ENCODE measurements around the gene DCD.
"Not testable (repeated sequence)": the region's sequence is repeated elsewhere in the genome, so short reads cannot be mapped to it uniquely, and the experiment has no call there.

DCD gene, protein sequence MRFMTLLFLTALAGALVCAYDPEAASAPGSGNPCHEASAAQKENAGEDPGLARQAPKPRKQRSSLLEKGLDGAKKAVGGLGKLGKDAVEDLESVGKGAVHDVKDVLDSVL

DNA sequence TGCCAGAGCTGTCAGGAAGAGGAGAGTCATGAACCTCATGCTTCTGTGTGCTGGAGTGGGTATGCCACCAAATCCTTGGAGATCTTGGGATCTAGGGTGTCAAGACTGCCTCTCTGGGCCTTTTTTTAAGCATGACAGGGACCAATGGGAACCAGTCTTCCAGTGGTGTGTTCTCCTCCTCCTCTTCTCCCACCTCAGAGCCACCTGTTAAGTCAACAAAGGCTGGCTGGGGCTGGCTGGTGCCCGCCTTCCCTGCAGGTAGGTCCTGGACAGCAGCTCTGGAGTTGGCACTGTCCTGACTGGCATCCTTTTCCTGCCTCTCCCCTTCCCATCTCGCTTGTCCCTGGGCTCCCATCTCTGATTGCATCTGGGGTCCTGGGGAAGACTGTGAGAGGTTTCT lies at the start of gene DCD:
TSS of gene DCD (minus strand) at position 101 of the 400 bp plus-strand sequence. CDS start at position 39, 62 bp downstream.
- Mint-ChIP-seq H3K4me1 (ENCODE audit: low read depth) (no peaks in the 10 kb centered on the region), H3K9me3 (no peaks in the 10 kb centered on the region), H3K27ac (no peak within 1 kb of the TSS), H3K36me3 (ENCODE audit: low read depth) (no peaks in the 10 kb centered on the region), H3K4me3 (no peak within 1 kb of the TSS), H3K27me3 (peaks cover 28% of the 10 kb centered on the region)
- intact Hi-C loops (cut with micrococcal nuclease) = no loop called here

DNA sequence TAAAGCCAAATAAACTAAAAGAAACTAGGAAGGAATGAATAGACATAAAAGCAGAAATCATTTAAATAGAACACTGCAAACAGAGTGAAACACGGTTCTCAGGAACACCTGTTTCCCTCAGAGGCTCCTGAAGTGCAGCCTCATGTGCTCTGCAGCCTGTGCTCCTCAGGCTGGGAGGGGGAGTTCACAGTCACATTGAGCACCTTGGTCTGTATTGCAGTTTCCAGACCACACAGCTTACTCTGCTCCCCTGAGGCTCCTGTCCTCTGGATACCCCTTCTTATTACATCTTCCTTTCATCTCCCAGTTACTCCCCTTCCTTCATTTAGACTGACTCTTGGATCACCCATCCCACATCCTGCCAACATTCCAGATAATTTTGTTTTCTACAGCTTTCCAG lies 49.7 kb upstream of the DCD start:
- peaks cover 6% of the 10 kb centered on the region for H3K27me3 Mint-ChIP-seq
- H3K4me3 Mint-ChIP-seq = no peak overlapping the region
- no peak overlapping the region for H3K27ac Mint-ChIP-seq

DNA sequence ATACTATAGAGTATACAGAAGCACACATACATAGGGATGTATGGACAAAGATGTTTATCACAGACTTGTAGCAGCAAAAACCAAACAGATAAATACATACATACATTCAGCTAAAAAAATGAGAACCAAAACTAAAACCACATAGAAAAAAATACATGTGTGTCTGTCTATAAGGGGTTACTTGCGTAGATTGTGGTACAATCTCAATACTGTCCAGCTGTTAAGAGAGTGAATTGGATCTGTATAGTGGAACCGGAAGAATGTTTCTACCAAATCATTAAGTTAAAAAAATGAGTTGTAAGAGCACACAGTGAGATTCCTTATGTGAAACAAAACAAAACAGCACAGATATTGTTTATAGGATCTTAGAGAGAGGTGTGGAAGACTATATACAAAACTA lies 44.2 kb upstream of the DCD start:
- Mint-ChIP-seq H3K27me3 (peaks cover 10% of the 10 kb centered on the region), H3K4me1 (ENCODE audit: low read depth) (no peaks in the 10 kb centered on the region), H3K27ac (no peak overlapping the region), H3K4me3 (no peak overlapping the region), H3K36me3 (ENCODE audit: low read depth) (no peaks in the 10 kb centered on the region), H3K9me3 (no peaks in the 10 kb centered on the region)
- intact Hi-C loops (cut with micrococcal nuclease) = no loop called here

More for the DNA sequence above, 49.7 kb upstream of the DCD start:
- Mint-ChIP-seq H3K36me3 (ENCODE audit: low read depth) (no peaks in the 10 kb centered on the region), H3K4me1 (ENCODE audit: low read depth) (no peaks in the 10 kb centered on the region), H3K9me3 (no peaks in the 10 kb centered on the region)
- intact Hi-C loops (cut with micrococcal nuclease) = no loop called here

DNA sequence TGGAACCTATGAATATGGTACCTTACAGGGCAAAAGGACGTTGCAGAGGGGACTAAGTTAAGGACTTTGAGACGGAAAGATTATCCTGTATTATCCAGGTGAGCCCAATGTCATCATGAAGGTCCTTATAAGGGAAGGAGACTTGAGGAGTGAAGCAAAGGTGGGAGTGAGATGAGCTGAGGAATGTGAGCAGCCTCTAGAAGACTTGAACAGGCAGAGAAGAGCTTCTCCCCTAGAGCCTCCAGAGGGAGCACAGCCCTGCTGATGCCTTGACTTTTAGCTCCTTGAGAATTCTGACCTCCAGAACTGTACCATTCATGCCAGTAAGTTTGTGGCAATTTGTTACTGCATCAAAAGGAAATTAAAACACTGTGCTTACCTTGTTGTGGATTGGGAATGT lies 41.8 kb upstream of the DCD start:
- H3K9me3 Mint-ChIP-seq = no peaks in the 10 kb centered on the region
- intact Hi-C loops (cut with micrococcal nuclease) = no loop called here
- peaks cover 16% of the 10 kb centered on the region for H3K27me3 Mint-ChIP-seq
- H3K36me3 Mint-ChIP-seq (ENCODE audit: low read depth) = no peaks in the 10 kb centered on the region
- no peak overlapping the region for H3K27ac Mint-ChIP-seq
- H3K4me3 Mint-ChIP-seq = no peak overlapping the region
- H3K4me1 Mint-ChIP-seq (ENCODE audit: low read depth) = no peaks in the 10 kb centered on the region

DNA sequence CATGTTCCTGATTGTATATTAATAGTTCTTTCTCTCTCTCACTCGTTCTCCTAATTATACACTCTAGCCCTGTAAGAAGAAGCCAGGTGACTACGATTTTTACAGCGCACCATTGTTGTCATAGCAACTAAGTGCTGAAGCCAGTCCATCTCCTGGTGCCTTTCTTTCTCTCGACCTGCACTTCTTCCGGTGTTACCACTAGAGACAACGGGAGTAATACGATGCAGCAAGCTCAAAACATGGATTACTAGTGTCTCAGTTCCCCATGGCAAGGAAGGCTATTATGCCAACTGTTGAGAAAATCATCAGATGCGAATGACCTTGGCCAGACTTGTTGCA lies 40.8 kb upstream of the DCD start:
- no peaks in the 10 kb centered on the region for H3K4me1 Mint-ChIP-seq (ENCODE audit: low read depth)
- H3K9me3 Mint-ChIP-seq = no peaks in the 10 kb centered on the region
- no peak overlapping the region for H3K27ac Mint-ChIP-seq
- no peak overlapping the region for H3K4me3 Mint-ChIP-seq
- intact Hi-C loops (cut with micrococcal nuclease) = no loop called here
- H3K36me3 Mint-ChIP-seq (ENCODE audit: low read depth) = no peaks in the 10 kb centered on the region
- peaks cover 26% of the 10 kb centered on the region for H3K27me3 Mint-ChIP-seq

DNA sequence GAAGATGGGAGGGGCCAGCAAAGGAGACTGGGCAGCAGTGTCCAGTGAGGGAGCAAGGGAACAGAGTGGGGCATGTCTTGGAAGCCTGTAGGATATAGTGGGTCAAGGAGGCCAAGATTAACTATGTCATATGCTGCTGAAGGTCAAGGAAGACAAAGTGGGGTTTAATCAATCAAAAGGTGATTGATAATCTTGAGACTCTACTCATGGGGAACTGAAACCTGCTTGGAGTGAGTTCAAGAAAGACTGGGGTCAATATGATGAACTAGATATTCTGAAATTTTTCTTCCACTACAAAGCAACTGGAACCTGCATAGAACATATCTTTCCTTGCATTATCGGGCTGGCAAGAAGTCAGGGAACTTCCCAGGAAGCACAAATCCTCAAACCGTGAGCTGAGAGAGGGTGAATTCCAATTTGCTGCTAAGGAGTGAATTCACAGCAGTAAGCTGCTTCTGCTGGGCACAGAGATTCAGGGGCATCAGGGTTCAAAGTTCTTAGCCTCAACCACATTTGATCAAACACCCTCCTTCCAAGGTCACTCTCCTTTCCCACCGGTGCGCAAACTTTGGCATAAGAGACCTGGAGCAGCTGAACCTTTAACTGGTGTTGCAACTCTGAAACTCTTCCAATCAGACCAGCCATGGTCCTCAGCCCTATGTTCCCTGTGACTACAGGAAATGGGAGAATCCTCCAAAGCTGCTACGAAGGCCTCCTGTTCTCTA lies 40.3 kb upstream of the DCD start:
- Mint-ChIP-seq H3K36me3 (ENCODE audit: low read depth) (no peaks in the 10 kb centered on the region), H3K4me1 (ENCODE audit: low read depth) (no peaks in the 10 kb centered on the region), H3K9me3 (no peaks in the 10 kb centered on the region), H3K4me3 (no peak overlapping the region), H3K27me3 (peaks cover 30% of the 10 kb centered on the region), H3K27ac (no peak overlapping the region)
- intact Hi-C loops (cut with micrococcal nuclease) = no loop called here

DNA sequence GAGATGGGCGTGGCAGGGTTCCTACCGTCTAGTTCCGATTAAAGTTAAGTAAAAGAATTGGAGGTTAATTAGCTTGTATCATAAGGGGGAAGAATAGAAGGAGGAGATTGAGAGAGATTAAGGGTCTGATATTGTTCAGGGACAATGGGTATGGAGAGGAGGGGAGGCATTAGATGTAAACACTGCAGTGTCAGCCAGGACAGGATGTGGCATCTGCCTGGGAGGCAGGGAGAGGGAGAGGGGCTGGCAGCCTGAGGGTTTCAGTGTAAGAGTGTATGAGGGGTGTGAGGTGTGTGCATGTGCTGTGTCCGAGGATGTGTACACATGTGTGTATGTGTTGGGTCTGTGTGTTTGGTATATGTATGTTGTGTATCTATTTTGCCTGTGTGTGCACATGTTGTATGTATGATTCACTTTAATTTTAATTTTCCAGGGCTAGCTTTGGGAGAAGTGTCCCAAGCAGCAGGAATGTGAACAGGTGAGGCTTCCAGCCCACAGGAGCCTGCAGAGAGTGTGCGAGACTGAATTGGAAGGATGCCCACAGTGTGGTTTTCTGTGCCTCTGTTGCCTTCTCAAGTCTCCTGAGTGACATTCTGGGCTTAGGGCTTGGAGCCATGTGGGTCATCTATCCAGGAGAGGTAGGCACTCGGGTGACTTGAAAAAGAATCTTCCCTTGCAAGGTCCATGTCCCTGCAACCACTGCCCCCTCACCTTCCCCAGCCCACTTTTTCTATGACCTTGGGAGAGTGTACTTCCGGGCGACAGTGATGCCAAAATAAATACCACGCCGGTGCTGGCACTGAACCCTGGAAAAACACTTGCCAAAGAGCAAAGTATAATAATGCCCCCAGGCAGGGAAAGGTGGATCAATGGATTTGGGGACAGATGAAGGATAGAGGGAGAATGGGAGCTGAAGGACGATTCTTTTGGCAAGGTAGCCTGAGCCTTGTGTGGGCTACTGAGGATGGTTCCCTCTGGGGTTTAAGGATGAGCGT lies 36.8 kb upstream of the DCD start:
- intact Hi-C loops (cut with micrococcal nuclease) = no loop called here
- Mint-ChIP-seq H3K27ac (no peak overlapping the region), H3K27me3 (peaks cover 39% of the 10 kb centered on the region), H3K4me3 (no peak overlapping the region), H3K9me3 (no peaks in the 10 kb centered on the region), H3K36me3 (ENCODE audit: low read depth) (no peaks in the 10 kb centered on the region), H3K4me1 (ENCODE audit: low read depth) (no peaks in the 10 kb centered on the region)

DNA sequence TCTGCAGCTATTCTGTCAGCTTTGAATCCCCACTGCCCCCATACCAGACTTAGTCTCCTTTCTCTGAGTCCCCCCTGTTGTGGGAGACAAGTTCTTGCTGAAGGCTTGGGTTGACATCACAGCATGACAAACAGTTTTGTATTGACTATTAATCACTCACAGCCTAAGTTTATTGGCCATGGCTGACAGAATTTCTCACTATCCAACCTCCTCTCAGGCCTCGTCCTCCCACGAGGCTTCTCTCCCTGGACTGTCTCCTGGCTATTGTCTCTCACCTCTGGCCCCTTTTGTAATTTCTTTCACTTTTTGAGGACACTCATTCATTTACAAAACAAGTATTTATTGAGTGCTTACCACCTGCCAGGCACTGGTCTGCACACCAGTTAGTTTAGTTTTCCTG lies 35.2 kb upstream of the DCD start:
- Mint-ChIP-seq H3K9me3 (no peaks in the 10 kb centered on the region), H3K4me3 (no peak overlapping the region), H3K4me1 (ENCODE audit: low read depth) (no peaks in the 10 kb centered on the region), H3K27me3 (peaks cover 38% of the 10 kb centered on the region), H3K36me3 (ENCODE audit: low read depth) (no peaks in the 10 kb centered on the region), H3K27ac (no peak overlapping the region)
- intact Hi-C loops (cut with micrococcal nuclease) = no loop called here

DNA sequence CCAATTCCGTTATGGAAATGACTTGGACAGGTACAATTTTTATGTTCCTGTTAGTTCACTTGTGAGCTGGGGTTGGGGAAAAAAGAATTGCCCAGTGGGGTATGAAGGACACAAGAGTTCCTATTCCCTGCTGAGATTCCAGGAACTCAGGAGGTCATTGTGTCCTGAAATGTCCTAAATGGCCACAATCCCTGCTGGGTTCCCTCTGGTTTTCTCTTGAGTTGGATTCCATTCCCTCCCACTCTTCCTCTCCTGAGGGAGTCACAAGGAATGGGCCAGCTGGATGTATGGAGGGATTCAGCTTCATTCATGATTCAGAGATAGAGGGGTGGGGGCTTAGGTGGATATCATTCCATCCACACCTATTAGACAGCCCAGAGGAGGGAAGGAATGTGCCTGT lies 34.5 kb upstream of the DCD start:
- intact Hi-C loops (cut with micrococcal nuclease) = no loop called here
- H3K27me3 Mint-ChIP-seq = peaks cover 37% of the 10 kb centered on the region
- no peaks in the 10 kb centered on the region for H3K4me1 Mint-ChIP-seq (ENCODE audit: low read depth)
- no peak overlapping the region for H3K27ac Mint-ChIP-seq
- H3K9me3 Mint-ChIP-seq = no peaks in the 10 kb centered on the region
- H3K4me3 Mint-ChIP-seq = no peak overlapping the region
- H3K36me3 Mint-ChIP-seq (ENCODE audit: low read depth) = no peaks in the 10 kb centered on the region

DNA sequence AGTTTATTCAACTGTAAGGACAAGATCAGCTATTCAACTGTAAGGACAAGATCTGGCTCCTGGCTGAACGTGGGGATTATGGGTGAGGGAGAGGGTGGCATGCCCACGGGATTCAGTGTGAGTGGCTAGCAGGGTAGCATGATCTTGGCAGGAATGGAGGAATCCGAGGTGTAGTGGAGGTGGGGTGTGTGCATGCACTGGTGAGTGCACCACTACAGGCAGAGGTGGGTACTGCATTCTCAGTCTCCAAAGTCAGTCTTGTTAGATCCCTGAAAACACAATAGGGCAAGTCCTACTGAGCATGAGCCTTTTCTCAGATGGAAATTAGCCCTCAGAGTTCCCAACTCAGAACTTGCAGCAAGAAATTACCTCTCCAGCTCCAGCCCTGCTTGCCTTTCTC lies 32.2 kb upstream of the DCD start:
- no peak overlapping the region for H3K4me3 Mint-ChIP-seq
- intact Hi-C loops (cut with micrococcal nuclease) = no loop called here
- peaks cover 34% of the 10 kb centered on the region for H3K27me3 Mint-ChIP-seq
- H3K36me3 Mint-ChIP-seq (ENCODE audit: low read depth) = no peaks in the 10 kb centered on the region
- no peaks in the 10 kb centered on the region for H3K4me1 Mint-ChIP-seq (ENCODE audit: low read depth)
- H3K9me3 Mint-ChIP-seq = no peaks in the 10 kb centered on the region
- H3K27ac Mint-ChIP-seq = no peak overlapping the region

DNA sequence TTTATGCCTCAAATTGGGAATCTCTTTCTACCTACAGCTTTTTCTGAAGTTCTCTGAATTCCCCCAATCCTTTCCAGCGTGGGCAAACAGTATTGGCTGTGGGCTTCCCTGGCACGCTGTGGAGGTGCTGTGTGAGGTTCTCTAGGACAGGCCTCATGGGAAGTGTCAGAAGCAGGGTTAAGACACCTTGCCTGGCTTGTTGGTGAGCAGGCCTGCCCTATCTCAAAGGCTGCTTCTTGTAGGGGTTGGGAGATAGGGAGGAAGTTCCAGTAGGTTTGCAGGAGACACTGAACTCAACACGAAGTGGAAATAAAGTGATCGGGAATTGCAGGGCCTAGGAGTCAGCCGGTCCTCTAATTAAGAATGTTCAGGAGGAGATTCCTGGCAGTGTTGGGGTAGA lies 30.0 kb upstream of the DCD start:
- H3K27me3 Mint-ChIP-seq = peaks cover 16% of the 10 kb centered on the region

DNA sequence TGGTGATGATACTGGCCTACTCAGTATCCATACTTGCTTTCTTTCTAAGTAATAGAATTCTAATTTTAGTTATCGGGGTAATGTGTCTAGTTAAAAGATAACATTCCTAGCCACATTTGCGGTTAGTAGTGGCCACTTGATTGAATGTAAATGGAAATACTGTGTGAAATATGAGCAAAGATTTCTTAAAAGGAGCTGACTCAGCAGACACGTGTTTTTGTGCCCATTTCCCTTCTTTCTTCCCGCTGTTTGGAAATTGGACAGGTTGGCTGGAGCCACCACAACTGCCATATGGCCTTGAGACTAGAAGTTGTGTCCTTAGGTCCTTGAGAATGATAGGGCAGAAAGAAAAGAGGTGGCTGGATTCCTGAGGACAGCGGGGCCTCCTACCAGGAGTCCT lies 19.8 kb upstream of the DCD start:
- intact Hi-C loops (cut with micrococcal nuclease) = no loop called here
- H3K9me3 Mint-ChIP-seq = no peaks in the 10 kb centered on the region
- peaks cover 3% of the 10 kb centered on the region for H3K27me3 Mint-ChIP-seq
- no peaks in the 10 kb centered on the region for H3K4me1 Mint-ChIP-seq (ENCODE audit: low read depth)
- no peaks in the 10 kb centered on the region for H3K36me3 Mint-ChIP-seq (ENCODE audit: low read depth)
- H3K4me3 Mint-ChIP-seq = no peak overlapping the region
- H3K27ac Mint-ChIP-seq = no peak overlapping the region

More for the DNA sequence above, 30.0 kb upstream of the DCD start:
- no peaks in the 10 kb centered on the region for H3K4me1 Mint-ChIP-seq (ENCODE audit: low read depth)
- no peak overlapping the region for H3K4me3 Mint-ChIP-seq
- H3K9me3 Mint-ChIP-seq = no peaks in the 10 kb centered on the region
- H3K27ac Mint-ChIP-seq = no peak overlapping the region
- intact Hi-C loops (cut with micrococcal nuclease) = no loop called here
- no peaks in the 10 kb centered on the region for H3K36me3 Mint-ChIP-seq (ENCODE audit: low read depth)

DNA sequence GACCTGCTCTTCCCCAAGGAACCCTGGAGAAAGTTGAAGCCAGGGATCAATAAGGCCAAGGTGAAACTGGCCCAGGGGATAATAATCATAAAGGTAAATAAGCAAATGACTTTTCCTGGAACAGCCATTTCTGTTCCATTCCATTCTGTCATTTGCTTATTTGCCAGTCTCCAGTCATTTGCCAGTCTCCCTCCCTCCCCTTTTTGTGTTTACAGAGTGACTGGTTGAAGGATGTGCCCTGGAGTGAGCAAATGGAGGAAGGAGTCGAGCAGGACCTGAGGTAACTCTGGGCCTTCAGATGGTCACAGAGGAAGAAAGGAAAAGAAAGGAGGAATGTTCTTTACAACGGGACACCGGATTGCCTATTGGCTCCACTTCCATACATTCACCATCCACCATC lies 17.8 kb upstream of the DCD start:
- Mint-ChIP-seq H3K4me3 (no peak overlapping the region), H3K27ac (no peak overlapping the region), H3K36me3 (ENCODE audit: low read depth) (no peaks in the 10 kb centered on the region), H3K9me3 (no peaks in the 10 kb centered on the region), H3K4me1 (ENCODE audit: low read depth) (no peaks in the 10 kb centered on the region), H3K27me3 (peaks cover 3% of the 10 kb centered on the region)
- intact Hi-C loops (cut with micrococcal nuclease) = no loop called here

DNA sequence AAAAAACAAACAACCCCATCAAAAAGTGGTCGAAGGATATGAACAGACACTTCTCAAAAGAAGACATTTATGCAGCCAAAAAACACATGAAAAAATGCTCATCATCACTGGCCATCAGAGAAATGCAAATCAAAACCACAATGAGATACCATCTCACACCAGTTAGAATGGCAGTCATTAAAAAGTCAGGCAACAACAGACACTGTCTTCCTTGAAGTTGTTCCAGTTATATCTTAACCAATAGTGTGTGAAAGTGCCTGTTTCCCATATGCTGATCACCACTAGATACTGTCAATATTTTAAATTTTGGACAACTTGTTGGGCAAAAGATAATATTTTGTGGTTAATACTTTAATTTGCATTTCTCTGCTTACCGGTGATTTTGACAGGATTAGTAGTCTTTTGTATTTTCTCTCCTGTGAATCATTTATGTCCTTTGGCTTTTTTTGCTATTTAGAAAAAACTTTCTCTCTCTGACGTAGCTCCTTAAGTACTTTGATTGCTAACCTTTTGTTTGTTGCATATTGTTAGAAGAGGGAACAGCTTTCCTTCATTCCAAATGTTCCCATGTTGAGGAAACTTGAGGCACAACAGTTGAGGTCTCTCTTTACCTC lies 17.0 kb upstream of the DCD start:
- H3K4me3 Mint-ChIP-seq; H3K36me3 Mint-ChIP-seq (ENCODE audit: low read depth); H3K27ac Mint-ChIP-seq; intact Hi-C loops (cut with micrococcal nuclease); H3K27me3 Mint-ChIP-seq; H3K4me1 Mint-ChIP-seq (ENCODE audit: low read depth); H3K9me3 Mint-ChIP-seq: not testable (repeated sequence)

All from dendritic cell treated with granulocyte-macrophage colony-stimulating factor and Interleukin-4, amounts not matched to agents 40 ng/mL and 50 ng/mL, for 4 days (primary cell).